Retinal pigment epithelial cell (primary cell): Measurements from ENCODE around the gene UROC1.
A peak's percentile ranks its signal among the peaks of the same experiment; 100 is the strongest.

ENCODE experiments used
- DNase-seq: peaks from one replicate; pipeline ENCODE4 v3.0.0-alpha.2; 2010; ENCODE audit warnings: low read depth
- H3K4me3 ChIP-seq: 2 replicates; pipeline ENCODE4 v1.5.1; 2011; ENCODE audit warnings: mild to moderate bottlenecking, low read length, control low read depth, moderate library complexity
- TF ChIP-seq, protein P1 (sequence below): conservative IDR thresholded peaks from 2 replicates; pipeline ENCODE4 v1.5.1; 2011; ENCODE audit warnings: low read depth, low read length, control low read depth, inconsistent platforms

UROC1 gene

DNA sequence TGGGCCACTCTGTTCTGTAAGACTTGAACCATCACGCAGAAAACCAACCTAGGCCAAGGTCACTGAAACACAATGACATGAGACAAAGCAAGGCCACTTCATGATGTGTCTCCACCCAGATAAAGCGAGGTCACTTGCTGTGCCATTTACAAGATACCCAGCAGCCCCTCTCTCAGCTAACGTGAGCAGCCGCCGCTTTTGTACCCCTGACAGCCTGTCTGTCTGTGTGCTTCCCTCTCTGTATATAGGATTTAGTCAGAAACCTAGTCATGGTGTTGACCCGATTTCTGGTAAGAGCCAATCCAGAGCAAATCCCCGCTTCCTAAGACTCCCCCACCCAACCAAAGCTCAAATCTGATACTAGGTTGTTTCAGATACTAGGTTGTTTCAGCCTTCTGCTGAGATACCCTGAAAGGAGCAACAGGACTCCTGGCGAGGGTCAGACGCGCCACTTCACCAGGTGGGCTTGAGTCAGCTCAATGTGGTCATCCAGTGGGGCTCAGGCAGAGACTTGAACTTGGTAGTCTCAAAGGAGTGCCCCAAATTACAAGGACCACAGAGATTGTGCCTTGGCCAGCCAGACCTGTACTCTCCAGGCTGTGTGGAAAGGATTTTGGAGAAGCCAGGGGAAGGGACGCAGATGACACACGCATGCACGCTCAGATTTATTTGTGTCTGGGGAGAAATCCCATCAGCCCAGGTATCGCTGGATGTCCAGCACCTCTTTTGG is 38.8 kb downstream of the UROC1 start:
- no peak overlapping the region for H3K4me3 ChIP-seq
- DNase-seq, result no peak
- TF ChIP-seq, protein P1, sequence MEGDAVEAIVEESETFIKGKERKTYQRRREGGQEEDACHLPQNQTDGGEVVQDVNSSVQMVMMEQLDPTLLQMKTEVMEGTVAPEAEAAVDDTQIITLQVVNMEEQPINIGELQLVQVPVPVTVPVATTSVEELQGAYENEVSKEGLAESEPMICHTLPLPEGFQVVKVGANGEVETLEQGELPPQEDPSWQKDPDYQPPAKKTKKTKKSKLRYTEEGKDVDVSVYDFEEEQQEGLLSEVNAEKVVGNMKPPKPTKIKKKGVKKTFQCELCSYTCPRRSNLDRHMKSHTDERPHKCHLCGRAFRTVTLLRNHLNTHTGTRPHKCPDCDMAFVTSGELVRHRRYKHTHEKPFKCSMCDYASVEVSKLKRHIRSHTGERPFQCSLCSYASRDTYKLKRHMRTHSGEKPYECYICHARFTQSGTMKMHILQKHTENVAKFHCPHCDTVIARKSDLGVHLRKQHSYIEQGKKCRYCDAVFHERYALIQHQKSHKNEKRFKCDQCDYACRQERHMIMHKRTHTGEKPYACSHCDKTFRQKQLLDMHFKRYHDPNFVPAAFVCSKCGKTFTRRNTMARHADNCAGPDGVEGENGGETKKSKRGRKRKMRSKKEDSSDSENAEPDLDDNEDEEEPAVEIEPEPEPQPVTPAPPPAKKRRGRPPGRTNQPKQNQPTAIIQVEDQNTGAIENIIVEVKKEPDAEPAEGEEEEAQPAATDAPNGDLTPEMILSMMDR, result no peak

- TF ChIP-seq, protein P1, result no peak
- no peak for DNase-seq
- no peak overlapping the region for H3K4me3 ChIP-seq
Observed at GRCh38 chr3:126477061-126477380, 40.6 kb downstream of the UROC1 start.

DNA sequence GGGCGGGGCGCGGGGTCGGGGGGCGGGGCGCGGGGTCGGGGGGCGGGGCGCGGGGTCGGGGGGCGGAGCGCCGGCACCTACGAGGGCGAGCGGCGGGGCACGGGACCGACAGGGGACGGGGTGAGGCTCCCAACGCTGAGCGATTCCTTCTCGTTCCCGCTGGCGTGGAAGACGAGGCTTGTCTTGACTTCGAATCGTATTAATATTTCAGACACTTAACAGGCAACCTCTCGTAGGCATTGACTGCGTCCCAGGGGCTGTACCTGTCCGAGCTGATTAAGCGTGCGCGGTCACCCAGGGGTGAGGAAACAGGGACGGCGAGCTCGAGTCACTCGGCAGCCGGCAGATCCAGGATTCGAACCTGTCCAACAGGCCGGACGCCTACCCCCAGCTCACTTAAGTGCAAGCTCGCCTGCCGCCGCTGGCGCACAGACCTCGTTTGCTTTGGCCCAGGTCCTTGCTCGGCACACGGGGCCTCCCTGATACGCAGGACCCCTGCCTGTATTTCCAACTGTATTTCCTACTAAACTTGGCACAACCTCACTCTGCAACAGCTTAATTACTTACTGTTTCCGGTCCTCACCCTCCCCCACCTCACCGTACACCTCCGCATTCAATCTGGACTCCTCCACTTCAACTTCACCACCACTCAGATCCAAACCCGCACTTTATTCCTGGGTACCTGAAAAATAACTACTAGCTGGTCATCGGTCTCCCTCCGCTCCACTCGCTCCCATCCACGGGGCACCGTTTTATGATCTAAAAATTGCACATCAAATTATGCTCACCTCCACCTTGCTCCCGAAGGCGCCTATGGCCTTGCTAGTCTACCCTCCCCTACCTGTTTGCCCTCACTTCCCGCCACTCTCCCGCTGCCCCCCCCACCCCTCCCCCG is 41.2 kb downstream of the UROC1 start:
- TF ChIP-seq, protein P1, result no peak
- no peak for DNase-seq
- H3K4me3 ChIP-seq, result peak overlapping the region; percentile 79

- H3K4me3 ChIP-seq, result peak within 1 kb of the TSS; percentile 79
- peak; percentile 72 for DNase-seq
- TF ChIP-seq, protein P1, result peak; percentile 55
Observed at GRCh38 chr3:126475413-126476114, 42.0 kb downstream of the UROC1 start, which contains the start of gene ZXDC. ZXDC (minus strand) TSS chr3:126475891; CDS start chr3:126475865, 26 bp downstream.

- no peak for DNase-seq
- H3K4me3 ChIP-seq, result peak overlapping the region; percentile 73
Observed at GRCh38 chr3:126474498-126475412, 42.8 kb downstream of the UROC1 start.

More at GRCh38 chr3:126474498-126475412, 42.8 kb downstream of the UROC1 start:
- TF ChIP-seq, protein P1, result peak; percentile 3
